ENCODE measurements around the gene HTR3E.
"Not testable (repeated sequence)": the region's sequence is repeated elsewhere in the genome, so short reads cannot be mapped to it uniquely, and the experiment has no call there.

HTR3E gene

GRCh38 chr3:184096811-184097383 is at the start of gene HTR3E:
HTR3E (plus strand) TSS chr3:184097064; CDS start chr3:184097530, 466 bp downstream.
- no peak for DNase-seq

DNA sequence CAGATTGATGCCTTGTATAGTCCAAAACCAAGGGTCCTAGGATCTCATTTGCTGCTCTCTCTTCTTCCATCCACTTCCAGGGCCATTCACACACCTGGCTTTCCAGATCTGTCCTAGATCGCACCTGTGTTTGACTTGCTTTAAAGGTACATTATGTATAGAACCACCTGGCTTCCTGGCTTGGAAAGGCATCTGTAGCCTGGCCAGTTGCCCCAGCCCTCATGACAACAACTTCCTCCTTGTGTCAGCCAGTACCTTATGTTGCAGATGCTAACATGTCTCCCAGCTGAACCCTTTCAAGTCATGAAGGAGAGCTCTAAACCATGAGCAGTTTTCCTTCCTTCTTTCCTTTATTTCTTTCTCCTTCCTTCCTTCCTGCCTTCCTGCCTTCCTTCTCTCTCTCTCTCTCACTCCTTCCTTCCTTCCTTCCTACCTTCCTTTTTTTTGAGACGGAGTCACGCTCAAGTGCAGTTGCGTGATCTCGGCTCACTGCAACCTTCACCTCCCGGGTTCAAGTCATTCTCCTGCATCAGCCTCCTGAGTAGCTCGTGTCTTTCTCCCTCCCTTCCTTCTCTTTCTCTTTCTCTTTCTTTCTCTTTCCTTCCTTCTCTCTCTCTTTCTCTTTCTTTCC is 46.5 kb upstream of the HTR3E start:
- no peak for DNase-seq

DNA sequence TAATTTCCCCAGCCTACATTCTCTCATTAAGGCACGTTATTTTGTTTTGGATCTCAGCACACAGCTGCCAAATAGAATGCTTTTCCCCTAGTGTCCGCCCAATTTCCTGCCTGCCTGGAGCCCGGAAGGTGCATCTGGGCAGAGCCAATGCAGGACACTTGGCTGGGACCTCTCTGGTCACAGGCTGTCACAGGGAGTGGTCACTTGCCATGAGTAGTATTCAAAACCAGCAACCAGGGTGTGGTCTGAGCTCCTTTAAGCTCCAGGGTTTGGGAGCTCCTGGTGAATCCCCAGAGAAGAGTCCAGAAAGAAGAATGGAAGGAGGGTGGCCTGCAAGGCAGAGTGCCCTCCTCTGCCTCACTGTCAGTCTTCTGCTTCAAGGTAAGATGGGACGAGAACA is 44.1 kb upstream of the HTR3E start, which contains the start of gene HTR3C:
HTR3C (plus strand) TSS at position 281 of the 400 bp plus-strand sequence; CDS start at position 315, 34 bp downstream.
- DNase-seq: no peak

GRCh38 chr3:184058029-184058428 is 38.8 kb upstream of the HTR3E start:
- no peak for DNase-seq

- DNase-seq: no peak
Observed at GRCh38 chr3:184059424-184059823, 37.4 kb upstream of the HTR3E start.

GRCh38 chr3:184062637-184063036 is 34.2 kb upstream of the HTR3E start:
- DNase-seq: no peak

GRCh38 chr3:184066211-184066610 is 30.7 kb upstream of the HTR3E start:
- no peak for DNase-seq

DNA sequence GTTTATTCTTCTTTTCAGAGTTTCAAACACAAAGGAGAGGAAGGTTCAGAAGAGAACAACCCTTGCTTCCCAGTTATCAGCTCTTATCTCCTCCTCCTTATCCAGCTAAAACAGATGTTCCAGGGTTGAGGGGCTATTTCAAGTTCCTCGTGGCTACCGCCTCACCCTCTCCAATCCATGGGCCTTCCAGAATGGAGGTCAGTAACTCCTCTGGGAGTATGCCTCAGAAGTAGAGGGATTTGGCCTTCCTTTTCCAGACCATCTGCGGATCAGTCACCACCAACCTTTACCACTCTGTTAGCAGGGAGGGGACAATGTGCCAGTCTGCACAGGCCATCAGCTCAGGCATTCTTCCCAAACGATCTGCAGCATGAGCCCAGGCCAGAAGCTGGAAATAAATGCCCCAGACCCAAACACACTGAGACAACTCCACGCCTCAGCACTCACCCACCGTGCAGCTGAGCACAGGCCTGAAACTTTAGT is 29.2 kb upstream of the HTR3E start:
- DNase-seq: no peak

- DNase-seq: no peak
Observed at GRCh38 chr3:184068344-184068743, 28.5 kb upstream of the HTR3E start.

- not testable (repeated sequence) for DNase-seq
Observed at GRCh38 chr3:184071142-184071541, 25.7 kb upstream of the HTR3E start.

DNA sequence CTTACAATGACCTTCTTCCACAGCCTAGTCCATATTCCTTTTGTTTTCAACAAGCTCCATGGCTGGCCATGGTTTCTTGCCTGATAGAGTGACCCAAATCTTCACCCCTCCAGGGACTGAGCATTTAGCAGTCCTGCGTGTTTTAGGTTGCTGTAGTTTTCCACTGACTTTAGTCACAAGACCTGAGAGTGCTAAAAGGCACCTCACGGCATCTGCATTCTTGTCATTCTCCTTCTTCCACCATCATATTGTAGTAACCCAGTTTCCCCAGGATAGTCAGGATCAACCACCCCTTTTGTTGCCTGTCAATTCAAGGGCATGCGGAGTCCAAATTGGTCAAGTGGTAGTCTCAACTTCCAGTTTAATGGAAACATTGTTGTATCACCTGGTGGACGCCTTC is 23.2 kb upstream of the HTR3E start:
- no peak for DNase-seq

DNA sequence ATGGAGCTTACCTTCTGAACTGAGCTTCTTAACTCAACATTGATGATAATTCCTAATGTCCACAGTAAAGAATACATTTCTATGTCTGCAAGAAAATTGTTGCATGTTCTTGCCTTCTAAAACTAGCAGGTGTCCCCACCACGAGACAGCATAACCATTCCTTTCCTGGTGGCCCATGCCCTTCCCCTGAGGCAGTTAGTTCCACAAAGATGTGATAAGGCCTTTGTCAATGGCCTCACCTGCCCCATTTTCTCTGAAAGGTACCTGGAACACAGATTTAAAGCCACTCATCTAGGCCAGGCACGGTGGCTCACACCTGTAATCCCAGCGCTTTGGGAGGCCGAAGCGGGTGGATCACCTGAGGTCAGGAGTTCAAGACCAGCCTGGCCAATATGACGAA is 21.0 kb upstream of the HTR3E start:
- DNase-seq: no peak

GRCh38 chr3:184077881-184078280 is 19.0 kb upstream of the HTR3E start:
- no peak for DNase-seq

DNA sequence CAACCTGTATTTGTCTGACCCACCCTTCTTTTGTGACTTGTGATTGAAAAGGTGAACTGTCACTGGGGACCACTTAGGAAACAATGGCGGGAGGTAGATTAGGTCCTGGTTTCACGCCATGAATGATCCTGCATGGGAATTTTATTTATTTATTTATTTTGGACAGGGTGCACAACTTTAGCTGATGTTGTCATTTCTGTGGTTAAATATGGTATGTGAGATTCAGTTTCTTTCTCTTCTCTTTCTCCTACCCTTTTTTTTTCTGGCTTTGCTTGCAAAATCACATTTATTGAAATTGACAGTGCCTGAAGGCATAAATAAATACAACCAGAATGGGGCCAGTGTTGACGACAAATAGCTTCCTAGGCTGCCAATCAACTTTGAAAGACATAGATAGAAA is 18.0 kb upstream of the HTR3E start:
- DNase-seq: no peak

DNA sequence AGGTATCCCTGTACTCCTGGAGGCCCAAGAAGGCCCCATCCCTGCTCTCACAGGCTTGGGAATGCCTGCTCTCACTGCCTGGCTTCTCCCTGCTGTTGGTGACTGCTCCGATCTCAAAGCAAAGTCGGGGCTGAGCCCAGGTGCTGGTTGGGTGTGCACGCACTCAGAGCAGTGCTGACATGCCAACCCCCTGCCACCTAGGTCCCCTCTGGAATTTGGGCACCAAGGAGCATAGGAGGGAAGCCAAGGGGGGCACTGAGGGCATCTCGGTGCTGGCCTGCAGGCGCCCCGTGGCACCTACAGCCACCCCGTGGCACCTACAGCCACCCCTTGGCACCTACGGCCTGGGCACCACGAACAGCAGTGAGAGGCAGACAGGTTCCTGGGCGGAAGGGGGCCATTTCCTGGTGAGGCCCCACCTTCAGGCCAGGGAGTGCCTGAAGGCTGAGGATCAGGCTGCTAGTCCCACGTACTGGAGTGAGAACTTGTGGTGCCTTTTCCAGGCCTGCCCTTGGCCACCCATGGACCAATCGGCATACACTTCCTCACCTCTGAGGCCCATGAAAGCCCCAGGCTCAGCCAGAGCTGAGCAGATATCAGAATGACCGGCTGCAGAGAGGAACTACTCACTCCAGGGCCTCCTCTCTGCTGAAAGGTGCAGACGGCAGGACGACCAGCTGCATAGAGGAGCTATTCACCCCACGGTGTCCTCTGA is 15.6 kb upstream of the HTR3E start:
- no peak for DNase-seq

DNA sequence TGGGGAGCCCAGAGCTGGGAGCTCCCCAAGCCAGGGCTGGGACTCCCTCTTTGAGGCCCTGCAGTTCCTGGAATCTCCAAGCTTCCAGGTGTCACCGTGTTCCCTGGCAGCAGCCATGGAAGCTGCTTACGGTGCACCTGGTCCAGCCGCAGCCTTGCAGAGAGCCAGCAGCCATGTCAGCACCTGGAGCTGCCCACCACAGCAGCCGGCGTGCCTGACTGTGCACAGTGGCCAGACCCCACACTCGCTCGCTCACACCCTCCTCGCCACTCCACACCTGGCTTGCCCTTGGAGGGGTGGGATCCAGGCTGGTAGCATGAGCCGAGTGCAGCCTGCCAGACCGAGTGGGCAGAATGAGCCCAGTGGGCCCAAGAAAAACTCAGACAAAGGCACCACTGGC is 14.8 kb upstream of the HTR3E start:
- no peak for DNase-seq

DNA sequence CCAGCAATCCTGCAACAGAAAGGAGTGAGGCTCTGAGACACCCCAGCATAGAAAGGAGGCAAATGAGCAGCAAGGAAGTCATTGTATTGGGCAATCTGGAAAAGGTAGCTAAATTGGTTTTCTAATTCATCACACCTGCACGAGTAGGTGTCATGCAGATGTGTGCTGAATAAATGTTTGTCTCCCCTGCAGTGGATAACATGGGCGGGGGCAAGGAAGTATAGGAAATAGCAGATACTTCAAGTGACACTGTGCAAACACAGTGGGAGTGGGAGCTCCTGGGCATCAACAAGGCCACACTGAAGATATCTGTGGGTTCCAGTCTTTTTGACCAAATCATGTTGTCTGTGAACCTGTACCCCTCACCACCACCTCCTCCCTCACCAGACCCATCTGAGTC is 14.4 kb upstream of the HTR3E start:
- no peak for DNase-seq

GRCh38 chr3:184085389-184085852 is 11.4 kb upstream of the HTR3E start:
- no peak for DNase-seq

DNA sequence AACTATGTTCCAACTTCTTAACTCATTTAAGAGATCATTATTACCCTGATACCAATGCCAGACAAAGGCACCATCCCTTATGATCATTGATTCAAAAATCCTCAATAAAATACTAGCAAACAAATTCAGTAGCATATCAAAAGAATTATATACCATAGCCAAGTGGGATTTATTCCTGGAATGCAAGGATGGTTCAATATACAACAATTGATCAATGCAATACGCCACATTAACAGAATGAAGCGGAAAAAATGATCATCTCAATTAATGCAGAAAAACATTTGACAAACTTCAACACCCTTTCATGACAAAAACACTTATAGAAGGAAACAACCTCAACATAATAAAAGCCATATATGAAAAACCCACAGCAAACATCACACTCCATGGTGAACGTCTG is 4.7 kb upstream of the HTR3E start:
- no peak for DNase-seq

GRCh38 chr3:184097556-184097955 is 692 bp downstream of the HTR3E start:
- DNase-seq: no peak

GRCh38 chr3:184099806-184100686 is 3.2 kb downstream of the HTR3E start:
- DNase-seq: no peak

GRCh38 chr3:184110316-184110725 is 13.5 kb downstream of the HTR3E start:
- DNase-seq: no peak

GRCh38 chr3:184116017-184116416 is 19.2 kb downstream of the HTR3E start:
- no peak for DNase-seq

All from NCI-H524 treated with DMSO at 0.1 percent for 48 hours (cell line).